Activated CD4-positive, alpha-beta T cell treated with anti-CD3 and anti-CD28 coated beads, Interleukin-2, Interleukin-4, amounts not matched to agents 100 ng/mL and 50 ng/mL, durations not matched to agents 16 hours and 8 hours (primary cell): Measurements from ENCODE around the gene HDC.
A peak's percentile ranks its signal among the peaks of the same experiment; 100 is the strongest.

ENCODE experiments used
- DNase-seq: peaks from one replicate; pipeline ENCODE4 v3.0.0-alpha.2; 2020; ENCODE audit warnings: low spot score

Gene HDC, protein sequence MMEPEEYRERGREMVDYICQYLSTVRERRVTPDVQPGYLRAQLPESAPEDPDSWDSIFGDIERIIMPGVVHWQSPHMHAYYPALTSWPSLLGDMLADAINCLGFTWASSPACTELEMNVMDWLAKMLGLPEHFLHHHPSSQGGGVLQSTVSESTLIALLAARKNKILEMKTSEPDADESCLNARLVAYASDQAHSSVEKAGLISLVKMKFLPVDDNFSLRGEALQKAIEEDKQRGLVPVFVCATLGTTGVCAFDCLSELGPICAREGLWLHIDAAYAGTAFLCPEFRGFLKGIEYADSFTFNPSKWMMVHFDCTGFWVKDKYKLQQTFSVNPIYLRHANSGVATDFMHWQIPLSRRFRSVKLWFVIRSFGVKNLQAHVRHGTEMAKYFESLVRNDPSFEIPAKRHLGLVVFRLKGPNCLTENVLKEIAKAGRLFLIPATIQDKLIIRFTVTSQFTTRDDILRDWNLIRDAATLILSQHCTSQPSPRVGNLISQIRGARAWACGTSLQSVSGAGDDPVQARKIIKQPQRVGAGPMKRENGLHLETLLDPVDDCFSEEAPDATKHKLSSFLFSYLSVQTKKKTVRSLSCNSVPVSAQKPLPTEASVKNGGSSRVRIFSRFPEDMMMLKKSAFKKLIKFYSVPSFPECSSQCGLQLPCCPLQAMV

GRCh38 chr15:50265620-50266019 lies at the start of gene HDC:
Gene HDC, minus strand, starts transcription at chr15:50265726. Its CDS starts 103 bp downstream, at chr15:50265623.
- DNase-seq = no peak

DNA sequence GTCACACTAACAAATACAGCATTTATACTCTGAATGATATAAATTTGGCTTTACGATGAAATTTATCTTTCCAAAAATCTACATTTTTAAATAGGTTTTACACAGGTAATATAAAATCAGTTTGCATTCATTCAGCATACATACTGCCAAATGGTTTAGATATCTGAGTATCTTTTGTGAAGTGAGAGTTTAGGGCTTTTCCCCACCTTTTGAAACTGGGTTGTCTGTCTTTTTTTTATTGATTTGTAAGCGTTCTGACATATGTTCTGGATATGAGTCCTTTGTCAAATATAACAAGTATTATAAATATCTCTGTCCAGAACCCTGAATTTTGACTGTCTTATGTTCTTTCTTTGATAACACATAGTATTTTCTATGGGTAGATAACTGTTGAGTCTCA lies 47.1 kb upstream of the HDC start:
- no peak for DNase-seq

- DNase-seq = no peak
Observed at GRCh38 chr15:50307799-50308198, 42.3 kb upstream of the HDC start.

DNA sequence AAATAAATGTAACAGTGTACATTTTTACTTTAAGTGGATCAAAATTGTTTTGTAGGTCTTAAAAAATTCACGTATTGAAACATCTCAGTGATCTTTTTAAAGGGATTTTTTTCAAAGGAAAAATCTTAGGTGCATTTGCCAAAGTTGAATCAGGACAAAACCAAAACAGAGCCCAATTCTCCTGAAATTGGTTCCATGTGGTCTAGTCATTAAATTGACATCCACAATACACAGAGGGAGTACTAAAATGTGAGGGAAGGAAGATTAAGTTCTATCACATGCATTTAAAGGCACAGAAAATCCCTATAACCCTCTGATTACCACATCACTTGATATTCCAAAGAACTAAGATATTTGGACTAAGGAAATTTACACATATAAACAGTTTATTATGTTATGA lies 39.3 kb upstream of the HDC start:
- DNase-seq = no peak

GRCh38 chr15:50302581-50302980 lies 37.1 kb upstream of the HDC start:
- no peak for DNase-seq

GRCh38 chr15:50298340-50298739 lies 32.8 kb upstream of the HDC start:
- DNase-seq = no peak

DNA sequence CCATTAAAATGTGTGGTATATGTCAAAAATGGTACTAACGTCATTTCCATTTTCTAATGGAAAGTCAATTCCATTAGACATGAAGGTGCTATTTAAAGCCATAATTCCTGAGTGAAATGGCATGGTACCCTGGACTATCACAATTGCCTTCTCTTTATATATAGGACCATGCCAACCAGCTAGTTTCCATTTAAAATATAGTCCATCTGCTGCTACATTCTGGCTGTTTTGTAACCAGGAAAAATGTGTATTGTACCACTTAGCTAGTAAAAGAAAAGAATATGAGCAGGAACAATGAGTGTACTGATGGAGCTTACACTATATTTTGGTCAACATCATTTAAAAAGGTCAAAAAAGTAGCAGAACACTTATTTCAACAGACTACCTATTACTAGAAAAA lies 30.4 kb upstream of the HDC start:
- no peak for DNase-seq

- no peak for DNase-seq
Observed at GRCh38 chr15:50289749-50290148, 24.2 kb upstream of the HDC start.

GRCh38 chr15:50287324-50288116 lies 22.0 kb upstream of the HDC start:
- DNase-seq = no peak

- no peak for DNase-seq
Observed at GRCh38 chr15:50281427-50281826, 15.9 kb upstream of the HDC start.

- DNase-seq = no peak
Observed at GRCh38 chr15:50280271-50280670, 14.7 kb upstream of the HDC start.

DNA sequence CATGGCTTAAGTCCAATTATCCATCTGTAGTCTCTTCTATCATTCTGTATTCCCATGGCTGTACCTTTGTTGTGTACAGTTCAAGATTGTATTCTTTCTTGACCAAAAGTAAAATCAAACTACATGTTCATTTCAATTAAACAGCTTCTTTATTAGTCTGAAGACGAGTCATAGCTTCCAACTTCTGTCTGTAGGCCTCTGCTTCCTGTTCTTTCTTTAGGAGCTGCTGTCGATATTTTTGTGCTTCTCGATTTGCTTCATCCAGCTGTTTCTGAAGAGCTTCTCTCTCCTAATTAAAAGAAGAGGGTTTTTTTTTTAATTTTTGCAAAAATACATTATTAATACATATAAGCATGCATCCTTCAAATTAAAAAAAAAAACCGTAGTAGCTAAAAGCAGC lies 13.0 kb upstream of the HDC start:
- no peak for DNase-seq

GRCh38 chr15:50277370-50277769 lies 11.8 kb upstream of the HDC start:
- DNase-seq = no peak

- no peak for DNase-seq
Observed at GRCh38 chr15:50275908-50276307, 10.4 kb upstream of the HDC start.

GRCh38 chr15:50275091-50275490 lies 9.6 kb upstream of the HDC start:
- no peak for DNase-seq

GRCh38 chr15:50267577-50267976 lies 2.1 kb upstream of the HDC start:
- no peak for DNase-seq

DNA sequence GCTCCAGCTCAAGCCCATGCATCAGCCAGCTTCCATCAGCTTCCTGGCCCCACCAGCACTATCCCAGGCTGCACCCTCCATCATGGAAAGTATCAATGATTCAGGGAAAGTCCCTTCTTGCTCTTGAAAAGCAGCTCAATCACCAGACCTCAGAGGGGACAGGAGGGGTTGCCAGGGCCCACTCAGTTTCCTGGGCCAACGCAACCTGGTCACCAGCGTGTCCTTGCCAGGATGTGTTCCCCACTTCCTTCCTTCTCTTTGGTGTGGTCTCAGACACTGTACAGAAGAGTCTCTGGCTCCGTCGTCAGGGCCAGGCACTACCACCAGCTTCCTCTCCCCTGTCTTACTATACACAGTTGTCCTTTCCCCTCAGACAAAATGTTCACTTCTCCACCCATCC lies 3.0 kb downstream of the HDC start:
- peak; percentile 70 for DNase-seq

DNA sequence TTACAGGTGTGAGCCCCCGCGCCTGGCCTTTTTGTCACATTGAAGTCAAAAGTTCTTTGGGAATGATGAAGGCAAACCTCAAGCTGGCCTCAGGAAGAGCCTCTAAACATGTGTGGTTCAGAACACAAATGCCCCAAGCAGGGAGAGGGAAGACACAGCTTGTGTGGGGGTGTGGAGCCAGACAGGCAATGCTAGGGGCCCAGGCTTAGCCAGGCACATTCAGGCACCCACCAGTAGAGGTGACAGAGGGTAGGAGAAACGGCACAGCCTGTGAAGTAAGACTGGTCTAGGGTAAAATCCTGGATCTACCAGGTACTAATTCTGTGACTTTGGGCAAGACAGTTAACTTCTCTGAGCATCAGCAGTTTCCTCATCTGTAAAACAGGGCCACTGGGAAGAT lies 3.5 kb downstream of the HDC start:
- DNase-seq = peak; percentile 42

- DNase-seq = peak; percentile 82
Observed at GRCh38 chr15:50260969-50261496, 4.5 kb downstream of the HDC start.

DNA sequence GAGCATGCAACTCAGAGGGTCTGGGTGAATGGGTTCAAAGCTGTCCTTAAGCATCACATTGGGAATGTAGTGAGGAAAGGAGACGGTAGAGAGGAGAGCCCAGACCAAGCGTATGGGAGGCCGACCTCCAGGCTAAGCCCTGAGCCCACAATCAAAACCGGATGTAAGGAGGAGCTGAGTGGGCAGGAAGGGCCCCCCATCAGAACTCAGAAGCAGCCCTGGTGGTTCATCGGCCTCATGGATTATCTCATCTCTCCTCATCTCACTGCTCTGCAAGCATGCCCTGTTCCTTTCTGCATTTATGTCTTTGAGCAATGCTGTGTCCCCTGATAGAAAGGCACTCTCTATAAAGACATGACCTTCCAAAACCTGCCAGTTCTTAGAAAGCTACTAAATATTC lies 6.2 kb downstream of the HDC start:
- no peak for DNase-seq

- peak; percentile 69 for DNase-seq
Observed at GRCh38 chr15:50257924-50258323, 7.6 kb downstream of the HDC start.

- DNase-seq = no peak
Observed at GRCh38 chr15:50257332-50257731, 8.2 kb downstream of the HDC start.
